Karpas-422 (cell line): Measurements from ENCODE around the gene KCNQ1. TPM values are rescaled to one million over a fixed set of nuclear protein-coding genes. Genes with fewer than 3 reads are reported as not detected.
"Not testable (repeated sequence)": the region's sequence is repeated elsewhere in the genome, so short reads cannot be mapped to it uniquely, and the experiment has no call there.

Source experiments
- DNase-seq: peaks from one replicate; pipeline ENCODE4 v3.0.0-alpha.2; 2015
- H2AFZ ChIP-seq: fragments of 200-600 bp; sonication (generic); 2 replicates; pipeline ENCODE4 v1.6.1; 2014; ENCODE audit warnings: antibody characterized with exemption, low read length, mixed read lengths
- H3K27ac ChIP-seq: fragments of 200-600 bp; sonication (generic); 2 replicates; pipeline ENCODE4 v1.5.1; 2014; ENCODE audit warnings: mild to moderate bottlenecking, low read length, moderate library complexity
- H3K27me3 ChIP-seq: fragments of 200-600 bp; sonication (generic); 2 replicates; pipeline ENCODE4 v1.6.1; 2014; ENCODE audit warnings: low read length, mixed read lengths
- H3K36me3 ChIP-seq: fragments of 200-600 bp; sonication (generic); 2 replicates; pipeline ENCODE4 v1.6.1; 2014; ENCODE audit warnings: low read length, mixed read lengths; ENCODE audit not compliant: insufficient read depth
- H3K4me1 ChIP-seq: fragments of 200-600 bp; sonication (generic); 2 replicates; pipeline ENCODE4 v1.6.1; 2014; ENCODE audit warnings: mild to moderate bottlenecking, low read length, mixed read lengths
- H3K4me2 ChIP-seq: fragments of 200-600 bp; sonication (generic); 2 replicates; pipeline ENCODE4 v1.6.1; 2014; ENCODE audit warnings: low read length, low read depth, mild to moderate bottlenecking; ENCODE audit not compliant: poor library complexity, severe bottlenecking
- H3K4me3 ChIP-seq: fragments of 200-600 bp; sonication (generic); 2 replicates; pipeline ENCODE4 v1.5.1; 2014; ENCODE audit warnings: mild to moderate bottlenecking, antibody characterized with exemption, low read length, mixed read lengths
- H3K79me2 ChIP-seq: fragments of 200-600 bp; sonication (generic); 2 replicates; pipeline ENCODE4 v1.6.1; 2014; ENCODE audit warnings: mild to moderate bottlenecking, low read length, mixed read lengths
- H3K9ac ChIP-seq: fragments of 200-600 bp; sonication (generic); 2 replicates; pipeline ENCODE4 v1.6.0; 2014; ENCODE audit warnings: low read length
- H3K9me2 ChIP-seq: fragments of 200-600 bp; sonication (generic), shearing (Covaris generic); replicated peaks from 2 replicates; pipeline ENCODE4 v1.6.0; 2014; ENCODE audit warnings: mild to moderate bottlenecking, low read length, moderate library complexity; ENCODE audit not compliant: insufficient read depth
- H3K9me3 ChIP-seq: fragments of 300-700, 200-600 bp; sonication (generic); 2 replicates; pipeline ENCODE4 v1.6.1; 2014; ENCODE audit warnings: low read length, mixed read lengths
- H4K20me1 ChIP-seq: fragments of 200-600 bp; sonication (generic); 2 replicates; pipeline ENCODE4 v1.6.1; 2014; ENCODE audit warnings: mild to moderate bottlenecking, antibody characterized with exemption, low read length, low read depth; ENCODE audit not compliant: insufficient read depth
- total RNA-seq: library from RNA; depleted of rRNA; stranded (reverse); fragments of >200 nt; shearing (Covaris generic); gene quantifications from 2 replicates; pipeline ENCODE4 v1.2.3, GENCODE V29; 2014; ENCODE audit warnings: low replicate concordance

Gene KCNQ1
- total RNA-seq, 1 experiment from 2014 or later = not detected

- 0 out of 2 replicates have a peak, but pooled peaks cover 3% of the 10 kb centered on the region for H3K27me3 ChIP-seq
- H3K4me3 ChIP-seq = no peak overlapping the region
- no peaks in the 10 kb centered on the region for H3K9me2 ChIP-seq
- H3K9ac ChIP-seq = no peak overlapping the region
- no peaks in the 10 kb centered on the region for H3K4me1 ChIP-seq
- H2AFZ ChIP-seq = no peak overlapping the region
- H3K4me2 ChIP-seq = no peak overlapping the region
- H3K79me2 ChIP-seq = no peaks in the 10 kb centered on the region
- H3K36me3 ChIP-seq = no peaks in the 10 kb centered on the region
- H3K27ac ChIP-seq = no peak overlapping the region
- no peak for DNase-seq
- H3K9me3 ChIP-seq = no peaks in the 10 kb centered on the region
- no peaks in the 10 kb centered on the region for H4K20me1 ChIP-seq
Observed at GRCh38 chr11:2621894-2622293, 177.1 kb downstream of the KCNQ1 start.

GRCh38 chr11:2625183-2625582 is 180.4 kb downstream of the KCNQ1 start:
- 0 out of 2 replicates have a peak, but pooled peaks cover 3% of the 10 kb centered on the region for H3K27me3 ChIP-seq
- H3K9me2 ChIP-seq = no peaks in the 10 kb centered on the region
- no peaks in the 10 kb centered on the region for H3K4me1 ChIP-seq
- no peak for DNase-seq
- no peak overlapping the region for H3K4me2 ChIP-seq
- no peak overlapping the region for H3K9ac ChIP-seq
- no peaks in the 10 kb centered on the region for H4K20me1 ChIP-seq
- peaks cover 13% of the 10 kb centered on the region for H3K9me3 ChIP-seq
- H3K4me3 ChIP-seq = no peak overlapping the region
- no peaks in the 10 kb centered on the region for H3K79me2 ChIP-seq
- no peak overlapping the region for H3K27ac ChIP-seq
- no peaks in the 10 kb centered on the region for H3K36me3 ChIP-seq
- no peak overlapping the region for H2AFZ ChIP-seq

GRCh38 chr11:2630679-2631078 is 185.9 kb downstream of the KCNQ1 start:
- no peaks in the 10 kb centered on the region for H3K27me3 ChIP-seq
- H3K4me3 ChIP-seq = no peak overlapping the region
- H3K4me2 ChIP-seq = no peak overlapping the region
- H3K9me2 ChIP-seq = no peaks in the 10 kb centered on the region
- no peaks in the 10 kb centered on the region for H4K20me1 ChIP-seq
- no peaks in the 10 kb centered on the region for H3K79me2 ChIP-seq
- no peak for DNase-seq
- no peak overlapping the region for H3K27ac ChIP-seq
- H3K4me1 ChIP-seq = no peaks in the 10 kb centered on the region
- no peak overlapping the region for H3K9ac ChIP-seq
- no peak overlapping the region for H2AFZ ChIP-seq
- peaks cover 3% of the 10 kb centered on the region; the same call in 1 of the 2 replicates for H3K36me3 ChIP-seq
- peaks cover 38% of the 10 kb centered on the region for H3K9me3 ChIP-seq

GRCh38 chr11:2631161-2631560 is 186.4 kb downstream of the KCNQ1 start:
- H3K4me1 ChIP-seq = no peaks in the 10 kb centered on the region
- no peak overlapping the region for H3K27ac ChIP-seq
- no peaks in the 10 kb centered on the region for H4K20me1 ChIP-seq
- DNase-seq = no peak
- H2AFZ ChIP-seq = no peak overlapping the region
- H3K36me3 ChIP-seq = peaks cover 3% of the 10 kb centered on the region; the same call in 1 of the 2 replicates
- H3K4me3 ChIP-seq = no peak overlapping the region
- no peak overlapping the region for H3K4me2 ChIP-seq
- H3K9ac ChIP-seq = no peak overlapping the region
- H3K9me2 ChIP-seq = no peaks in the 10 kb centered on the region
- H3K9me3 ChIP-seq = peaks cover 38% of the 10 kb centered on the region
- no peaks in the 10 kb centered on the region for H3K79me2 ChIP-seq
- H3K27me3 ChIP-seq = no peaks in the 10 kb centered on the region

- H3K4me1 ChIP-seq, H3K79me2 ChIP-seq, H3K9me2 ChIP-seq, H3K4me3 ChIP-seq, H3K27ac ChIP-seq, DNase-seq, H3K9ac ChIP-seq, H3K4me2 ChIP-seq, H3K36me3 ChIP-seq, H4K20me1 ChIP-seq, H3K27me3 ChIP-seq, H2AFZ ChIP-seq: not testable (repeated sequence)
- H3K9me3 ChIP-seq = peaks cover 34% of the 10 kb centered on the region
Observed at GRCh38 chr11:2639763-2640162, 195.0 kb downstream of the KCNQ1 start.

- no peak overlapping the region for H3K9ac ChIP-seq
- H3K36me3 ChIP-seq = no peaks in the 10 kb centered on the region
- H3K4me1 ChIP-seq = no peaks in the 10 kb centered on the region
- no peak overlapping the region for H3K27ac ChIP-seq
- no peak overlapping the region for H2AFZ ChIP-seq
- DNase-seq = no peak
- no peaks in the 10 kb centered on the region for H3K79me2 ChIP-seq
- no peaks in the 10 kb centered on the region for H3K27me3 ChIP-seq
- H3K4me2 ChIP-seq = no peak overlapping the region
- no peak overlapping the region for H3K4me3 ChIP-seq
- H4K20me1 ChIP-seq = no peaks in the 10 kb centered on the region
- H3K9me2 ChIP-seq = no peaks in the 10 kb centered on the region
- peaks cover 52% of the 10 kb centered on the region for H3K9me3 ChIP-seq
Observed at GRCh38 chr11:2641623-2642022, 196.8 kb downstream of the KCNQ1 start.

- H3K27me3 ChIP-seq = no peaks in the 10 kb centered on the region
Observed at GRCh38 chr11:2643746-2644145, 198.9 kb downstream of the KCNQ1 start.

GRCh38 chr11:2644844-2645778 is 200.3 kb downstream of the KCNQ1 start:
- no peaks in the 10 kb centered on the region for H3K9me2 ChIP-seq
- H3K36me3 ChIP-seq = no peaks in the 10 kb centered on the region
- no peak overlapping the region for H3K4me2 ChIP-seq
- no peak overlapping the region for H3K4me3 ChIP-seq
- H3K27ac ChIP-seq = no peak overlapping the region
- no peaks in the 10 kb centered on the region for H3K79me2 ChIP-seq
- H3K9me3 ChIP-seq = peaks cover 72% of the 10 kb centered on the region
- no peaks in the 10 kb centered on the region for H3K27me3 ChIP-seq
- H3K9ac ChIP-seq = no peak overlapping the region
- H3K4me1 ChIP-seq = no peaks in the 10 kb centered on the region
- H2AFZ ChIP-seq = no peak overlapping the region
- H4K20me1 ChIP-seq = no peaks in the 10 kb centered on the region
- DNase-seq = no peak

More at GRCh38 chr11:2643746-2644145, 198.9 kb downstream of the KCNQ1 start:
- Histone ChIP-seq H3K79me2 (no peaks in the 10 kb centered on the region), H3K4me3 (no peak overlapping the region), H3K4me1 (no peaks in the 10 kb centered on the region), H3K9me2 (no peaks in the 10 kb centered on the region), H3K36me3 (no peaks in the 10 kb centered on the region), H4K20me1 (no peaks in the 10 kb centered on the region), H2AFZ (no peak overlapping the region), H3K9me3 (peaks cover 61% of the 10 kb centered on the region), H3K4me2 (no peak overlapping the region), H3K27ac (no peak overlapping the region), H3K9ac (no peak overlapping the region)
- DNase-seq = peak; percentile 28
